Measurements from ENCODE around the gene PER2.

GRCh38 chr2:238320246-238320647, 31.8 kb upstream of the PER2 start, which contains the start of gene TRAF3IP1:
- TF ChIP-seq CTCF (IDR thresholded peaks at IDR 0.05) (no peak), POLR2A (IDR thresholded peaks at IDR 0.05) (no peak)
